Breast epithelium (tissue), 3 donors: Measurements from ENCODE around the gene EPHA6.

ENCODE experiments used
- CTCF ChIP-seq, 3 donors: fragments of 450-650 bp; IDR thresholded peaks; one replicate each; pipeline ENCODE4 v1.5.1; 2016 to 2017; ENCODE audit warnings: antibody characterized with exemption in 3 of 3, mild to moderate bottlenecking in 3 of 3, moderate library complexity in 3 of 3
- POLR2A ChIP-seq: fragments of 450-650 bp; IDR thresholded peaks from one replicate; pipeline ENCODE4 v1.6.1; 2016; ENCODE audit warnings: antibody characterized with exemption, mild to moderate bottlenecking, moderate library complexity

- TF ChIP-seq CTCF (IDR thresholded peaks at IDR 0.05) (no peak), POLR2A (no peak)
These were observed 420.8 kb downstream of the EPHA6 start for GRCh38 chr3:97235179-97235578.
